Chondrocyte (in vitro differentiated cells): ENCODE measurements around the gene IFI27L1. TPM values are rescaled to one million over a fixed set of nuclear protein-coding genes. Genes with fewer than 3 reads are reported as not detected.

Experiments used
- DNase-seq: peaks from one replicate; pipeline ENCODE4 v3.0.0; 2021; ENCODE audit warnings: mixed read lengths, low spot score
- H3K27ac Mint-ChIP-seq: one replicate; pipeline ENCODE4 v1.8.0; 2021; ENCODE audit warnings: mild to moderate bottlenecking, moderate library complexity, mixed read lengths; ENCODE audit not compliant: unreplicated experiment
- H3K27me3 Mint-ChIP-seq: 2 replicates; pipeline ENCODE4 v1.8.0; 2021; ENCODE audit warnings: low read depth, mixed read lengths
- H3K36me3 Mint-ChIP-seq: 2 replicates; pipeline ENCODE4 v1.8.0; 2021; ENCODE audit warnings: low read depth, mixed read lengths
- H3K4me1 Mint-ChIP-seq: 2 replicates; pipeline ENCODE4 v1.8.0; 2021; ENCODE audit warnings: low read depth, mild to moderate bottlenecking, mixed read lengths
- H3K4me3 Mint-ChIP-seq: one replicate; pipeline ENCODE4 v1.8.0; 2021; ENCODE audit warnings: mild to moderate bottlenecking, moderate library complexity, mixed read lengths; ENCODE audit not compliant: unreplicated experiment
- H3K9me3 Mint-ChIP-seq: 2 replicates; pipeline ENCODE4 v1.8.0; 2021; ENCODE audit warnings: low read depth, mixed read lengths
- CTCF ChIP-seq: fragments of 200-600 bp; sonication (generic); IDR thresholded peaks from 2 replicates; pipeline ENCODE4 v1.5.0; 2021; ENCODE audit warnings: antibody characterized with exemption, mild to moderate bottlenecking, moderate library complexity
- total RNA-seq: library from RNA; stranded (reverse); gene quantifications from 3 replicates; pipeline ENCODE4 v1.2.1, GENCODE V29; 2021

Gene IFI27L1
- total RNA-seq, 1 donor from 2014 or later: 33.6 TPM

GRCh38 chr14:94045563-94046345, 35.4 kb upstream of the IFI27L1 start:
- H3K27ac Mint-ChIP-seq: no peak overlapping the region
- DNase-seq: no peak
- H3K9me3 Mint-ChIP-seq: no peaks in the 10 kb centered on the region
- no peak for TF ChIP-seq CTCF
- peaks cover 19% of the 10 kb centered on the region for H3K36me3 Mint-ChIP-seq
- no peaks in the 10 kb centered on the region for H3K4me1 Mint-ChIP-seq
- H3K4me3 Mint-ChIP-seq: no peak overlapping the region
- H3K27me3 Mint-ChIP-seq: no peaks in the 10 kb centered on the region

- Mint-ChIP-seq H3K27me3 (no peaks in the 10 kb centered on the region), H3K4me1 (no peaks in the 10 kb centered on the region)
Observed at GRCh38 chr14:94046696-94047250, 34.3 kb upstream of the IFI27L1 start.

GRCh38 chr14:94047581-94047980, 33.5 kb upstream of the IFI27L1 start:
- H3K4me3 Mint-ChIP-seq: no peak overlapping the region
- H3K27ac Mint-ChIP-seq: no peak overlapping the region
- H3K9me3 Mint-ChIP-seq: no peaks in the 10 kb centered on the region
- H3K27me3 Mint-ChIP-seq: no peaks in the 10 kb centered on the region
- peaks cover 29% of the 10 kb centered on the region for H3K36me3 Mint-ChIP-seq
- no peak for DNase-seq
- no peak for TF ChIP-seq CTCF
- H3K4me1 Mint-ChIP-seq: no peaks in the 10 kb centered on the region

More at GRCh38 chr14:94046696-94047250, 34.3 kb upstream of the IFI27L1 start:
- Mint-ChIP-seq H3K9me3 (no peaks in the 10 kb centered on the region), H3K4me3 (no peak overlapping the region), H3K36me3 (peaks cover 23% of the 10 kb centered on the region), H3K27ac (no peak overlapping the region)
- TF ChIP-seq CTCF: no peak
- DNase-seq: no peak

- Mint-ChIP-seq H3K36me3 (peaks cover 26% of the 10 kb centered on the region), H3K4me1 (no peaks in the 10 kb centered on the region), H3K27me3 (no peaks in the 10 kb centered on the region), H3K4me3 (no peak overlapping the region), H3K9me3 (no peaks in the 10 kb centered on the region), H3K27ac (no peak overlapping the region)
- no peak for TF ChIP-seq CTCF
- no peak for DNase-seq
Observed at GRCh38 chr14:94048691-94049624, 32.2 kb upstream of the IFI27L1 start.

GRCh38 chr14:94049625-94050023, 31.5 kb upstream of the IFI27L1 start:
- TF ChIP-seq CTCF: no peak
- Mint-ChIP-seq H3K27ac (no peak overlapping the region), H3K9me3 (no peaks in the 10 kb centered on the region), H3K4me3 (no peak overlapping the region), H3K36me3 (peaks cover 32% of the 10 kb centered on the region), H3K4me1 (no peaks in the 10 kb centered on the region), H3K27me3 (no peaks in the 10 kb centered on the region)
- no peak for DNase-seq
